Hippocampal formation (tissue), 2 donors: ENCODE results near the gene SHISA7.

ENCODE experiments used
- DNase-seq, 2 donors: peaks; one replicate each; lab custom pipeline; 2025; lab: John Stamatoyannopoulos, UW

The SHISA7 gene

GRCh38 chr19:55482156-55482961 is 39.3 kb upstream of the SHISA7 start:
- DNase-seq, result no peak

- DNase-seq, result no peak
Observed at GRCh38 chr19:55481794-55482155, 38.7 kb upstream of the SHISA7 start.

GRCh38 chr19:55481148-55481793 is 38.2 kb upstream of the SHISA7 start:
- DNase-seq, result no peak

- DNase-seq, result no peak
Observed at GRCh38 chr19:55479451-55480230, 36.5 kb upstream of the SHISA7 start.

GRCh38 chr19:55479045-55479444 is 35.9 kb upstream of the SHISA7 start:
- no peak for DNase-seq

GRCh38 chr19:55478364-55478763 is 35.3 kb upstream of the SHISA7 start:
- no peak for DNase-seq

- DNase-seq, result no peak
Observed at GRCh38 chr19:55477905-55478304, 34.8 kb upstream of the SHISA7 start.

GRCh38 chr19:55476100-55476775 is 33.1 kb upstream of the SHISA7 start, which contains the start of gene ZNF628:
Gene ZNF628 (plus strand): TSS chr19:55476617. CDS start chr19:55479911, 3,294 bp downstream.
- DNase-seq, result peak; percentile 96 to 99

- no peak for DNase-seq
Observed at GRCh38 chr19:55474269-55475265, 31.5 kb upstream of the SHISA7 start.

GRCh38 chr19:55473225-55474012 is 30.3 kb upstream of the SHISA7 start:
- DNase-seq, result no peak

- DNase-seq, result no peak
Observed at GRCh38 chr19:55472463-55472862, 29.4 kb upstream of the SHISA7 start.

- no peak for DNase-seq
Observed at GRCh38 chr19:55471266-55471665, 28.2 kb upstream of the SHISA7 start.

GRCh38 chr19:55468054-55468393 is 24.9 kb upstream of the SHISA7 start:
- no peak for DNase-seq

GRCh38 chr19:55467236-55468053 is 24.3 kb upstream of the SHISA7 start:
- peak in 1 of 2 donors; percentile 40 for DNase-seq

GRCh38 chr19:55466241-55466614 is 23.1 kb upstream of the SHISA7 start:
- DNase-seq, result no peak

GRCh38 chr19:55465460-55466240 is 22.6 kb upstream of the SHISA7 start:
- DNase-seq, result no peak

GRCh38 chr19:55464662-55465054 is 21.6 kb upstream of the SHISA7 start, which contains the start of gene C19orf85:
Gene C19orf85 (minus strand): TSS chr19:55464751. CDS start chr19:55464554, 197 bp downstream.
- no peak for DNase-seq

- no peak for DNase-seq
Observed at GRCh38 chr19:55464039-55464661, 21.1 kb upstream of the SHISA7 start.
